Neural cell (in vitro differentiated cells): ENCODE results near the gene EDIL3. TPM values are rescaled to one million over a fixed set of nuclear protein-coding genes. Genes with fewer than 3 reads are reported as not detected.

Experiments used
- H2AFZ ChIP-seq: fragments of 200-600, 300-800 bp; sonication (generic), shearing (Covaris generic); 2 replicates; pipeline ENCODE4 v1.6.0; 2014; ENCODE audit warnings: low read depth, mild to moderate bottlenecking, antibody characterized with exemption, low read length, moderate library complexity
- H3F3A ChIP-seq: fragments of 200-600 bp; shearing (Covaris generic); 2 replicates; pipeline ENCODE4 v1.6.1; 2016; ENCODE audit warnings: mild to moderate bottlenecking, moderate library complexity, mixed read lengths, antibody characterized with exemption, low read length; ENCODE audit not compliant: insufficient read depth, poor library complexity, severe bottlenecking
- H3K27ac ChIP-seq: fragments of 200-600, 300-800 bp; sonication (generic), shearing (Covaris generic); 2 replicates; pipeline ENCODE4 v1.5.1; 2014; ENCODE audit warnings: mild to moderate bottlenecking, low read length, moderate library complexity
- H3K27me3 ChIP-seq: fragments of 300-800, 200-600 bp; sonication (generic), shearing (Covaris generic); 2 replicates; pipeline ENCODE4 v1.6.0; 2014; ENCODE audit warnings: mild to moderate bottlenecking, low read depth, low read length, moderate library complexity; ENCODE audit not compliant: insufficient read depth
- H3K36me3 ChIP-seq: fragments of 300-800, 200-600 bp; sonication (generic), shearing (Covaris generic); 2 replicates; pipeline ENCODE4 v1.5.1; 2014; ENCODE audit warnings: mild to moderate bottlenecking, antibody characterized with exemption, low read length, moderate library complexity; ENCODE audit not compliant: insufficient read depth
- H3K4me2 ChIP-seq: fragments of 300-800, 200-600 bp; sonication (generic), shearing (Covaris generic); 2 replicates; pipeline ENCODE4 v1.6.0; 2014; ENCODE audit warnings: mild to moderate bottlenecking, low read length
- H3K4me3 ChIP-seq: fragments of 300-800, 200-600 bp; sonication (generic), shearing (Covaris generic); 2 replicates; pipeline ENCODE4 v1.5.1; 2014; ENCODE audit warnings: mild to moderate bottlenecking, low read length, moderate library complexity
- H3K79me2 ChIP-seq: fragments of 200-600 bp; shearing (Covaris generic); replicated peaks from 2 replicates; pipeline ENCODE4 v1.6.0; 2014; ENCODE audit warnings: mild to moderate bottlenecking, low read length, moderate library complexity; ENCODE audit not compliant: insufficient read depth
- H3K9ac ChIP-seq: fragments of 300-800, 200-600 bp; sonication (generic), shearing (Covaris generic); 2 replicates; pipeline ENCODE4 v1.6.1; 2016; ENCODE audit warnings: mild to moderate bottlenecking, low read length, mixed read lengths
- H3K9me2 ChIP-seq: fragments of 200-600 bp; shearing (Covaris generic); 2 replicates; pipeline ENCODE4 v1.6.1; 2016; ENCODE audit warnings: mild to moderate bottlenecking, low read length, mixed read lengths; ENCODE audit not compliant: insufficient read depth
- H3K9me3 ChIP-seq: fragments of 200-600, 300-800 bp; sonication (generic), shearing (Covaris generic); 2 replicates; pipeline ENCODE4 v1.6.1; 2016; ENCODE audit warnings: mild to moderate bottlenecking, mixed run types, low read length, moderate library complexity, mixed read lengths
- H4K20me1 ChIP-seq: fragments of 200-600 bp; shearing (Covaris generic); 2 replicates; pipeline ENCODE4 v1.6.1; 2016; ENCODE audit warnings: mild to moderate bottlenecking, mixed run types; ENCODE audit not compliant: insufficient read depth
- CTCF ChIP-seq: fragments of 450-650 bp; IDR thresholded peaks from 2 replicates; pipeline ENCODE4 v1.5.1; 2014; ENCODE audit warnings: antibody characterized with exemption, mild to moderate bottlenecking, moderate library complexity; ENCODE audit not compliant: poor library complexity, severe bottlenecking
- EP300 ChIP-seq: fragments of 450-650 bp; conservative IDR thresholded peaks from 2 replicates; pipeline ENCODE4 v1.6.1; 2014; ENCODE audit warnings: antibody characterized with exemption, mild to moderate bottlenecking, moderate library complexity; ENCODE audit not compliant: poor library complexity, severe bottlenecking
- EZH2 ChIP-seq: fragments of 200-600, 300-800 bp; shearing (Covaris generic), sonication (generic); IDR thresholded peaks from 2 replicates; pipeline ENCODE4 v1.6.1; 2014; ENCODE audit warnings: antibody characterized with exemption, low read length, borderline replicate concordance, mild to moderate bottlenecking; ENCODE audit not compliant: insufficient read depth, poor library complexity, severe bottlenecking
- MXI1 ChIP-seq: fragments of 450-650 bp; conservative IDR thresholded peaks from 2 replicates; pipeline ENCODE4 v1.6.1; 2014; ENCODE audit warnings: antibody characterized with exemption, mild to moderate bottlenecking; ENCODE audit not compliant: poor library complexity, severe bottlenecking
- POLR2AphosphoS5 ChIP-seq: IDR thresholded peaks from 2 replicates; pipeline ENCODE4 v1.6.1; 2012
- RAD21 ChIP-seq: fragments of 450-650 bp; conservative IDR thresholded peaks from 2 replicates; pipeline ENCODE4 v1.6.1; 2014; ENCODE audit warnings: antibody characterized with exemption, mild to moderate bottlenecking, moderate library complexity
- REST ChIP-seq: IDR thresholded peaks from 2 replicates; pipeline ENCODE4 v1.6.1; 2012; ENCODE audit warnings: borderline replicate concordance
- SMC3 ChIP-seq: fragments of 450-650 bp; conservative IDR thresholded peaks from 2 replicates; pipeline ENCODE4 v1.6.1; 2014; ENCODE audit warnings: antibody characterized with exemption, mild to moderate bottlenecking, moderate library complexity; ENCODE audit not compliant: poor library complexity
- TAF1 ChIP-seq: IDR thresholded peaks from 2 replicates; pipeline ENCODE4 v1.6.1; 2012; ENCODE audit warnings: low read depth
- polyA plus RNA-seq: library from polyadenylated mRNA; depleted of rRNA; stranded (reverse); fragments of >200 nt; gene quantifications from 2 replicates; pipeline ENCODE4 v1.2.3, GENCODE V29; 2014

EDIL3 gene
- polyA plus RNA-seq, 1 donor from 2014 or later = 6.1 TPM

GRCh38 chr5:84168841-84169240 lies 215.8 kb downstream of the EDIL3 start:
- H3K4me3 ChIP-seq = no peak overlapping the region
- no peaks in the 10 kb centered on the region for H3K36me3 ChIP-seq
- H4K20me1 ChIP-seq = no peaks in the 10 kb centered on the region
- no peak overlapping the region for H3K27ac ChIP-seq
- H3K27me3 ChIP-seq = no peaks in the 10 kb centered on the region
- H3F3A ChIP-seq = no peaks in the 10 kb centered on the region
- H3K9me3 ChIP-seq = no peaks in the 10 kb centered on the region
- no peak for TF ChIP-seq RAD21
- TF ChIP-seq CTCF = no peak
- no peak for TF ChIP-seq EP300
- TF ChIP-seq POLR2AphosphoS5 = no peak
- TF ChIP-seq SMC3 = no peak
- TF ChIP-seq MXI1 = no peak
- no peak for TF ChIP-seq REST
- no peak for TF ChIP-seq TAF1
- no peak for TF ChIP-seq EZH2
- H2AFZ ChIP-seq = no peak overlapping the region
- no peak overlapping the region for H3K9ac ChIP-seq
- no peaks in the 10 kb centered on the region for H3K79me2 ChIP-seq
- H3K4me2 ChIP-seq = no peak overlapping the region
- H3K9me2 ChIP-seq = no peaks in the 10 kb centered on the region

DNA sequence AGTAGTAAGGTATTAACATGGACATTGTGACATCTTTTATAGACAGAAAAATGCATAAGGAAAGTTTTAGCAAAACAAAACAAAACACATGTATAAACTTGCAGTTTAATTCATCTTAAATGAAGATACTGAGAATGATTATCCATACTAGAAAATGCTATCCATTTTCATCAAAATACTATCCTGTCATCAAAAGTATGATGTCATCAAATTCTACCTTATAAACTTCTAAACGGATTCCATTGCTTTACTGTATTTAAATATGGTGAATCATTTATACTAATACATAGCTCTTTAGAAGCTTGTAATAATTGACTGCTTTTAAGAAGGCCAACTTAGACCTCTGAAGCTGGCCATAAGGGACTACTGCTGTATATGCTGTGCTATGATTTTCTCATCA lies 221.0 kb downstream of the EDIL3 start:
- H3K9me3 ChIP-seq = no peaks in the 10 kb centered on the region
- H3K4me3 ChIP-seq = no peak overlapping the region
- no peak overlapping the region for H3K9ac ChIP-seq
- TF ChIP-seq REST (no peak), RAD21 (no peak), MXI1 (no peak), SMC3 (no peak), CTCF (no peak), EP300 (no peak), POLR2AphosphoS5 (no peak), EZH2 (no peak), TAF1 (no peak)
- H3K79me2 ChIP-seq = no peaks in the 10 kb centered on the region
- H3K27me3 ChIP-seq = no peaks in the 10 kb centered on the region
- no peak overlapping the region for H3K4me2 ChIP-seq
- H3F3A ChIP-seq = no peaks in the 10 kb centered on the region
- H4K20me1 ChIP-seq = no peaks in the 10 kb centered on the region
- H3K36me3 ChIP-seq = no peaks in the 10 kb centered on the region
- no peak overlapping the region for H3K27ac ChIP-seq
- H2AFZ ChIP-seq = no peak overlapping the region
- H3K9me2 ChIP-seq = no peaks in the 10 kb centered on the region
